Right lobe of liver (tissue), 6 donors: ENCODE results near the gene NECAB2. TPM values are rescaled to one million over a fixed set of nuclear protein-coding genes. Genes with fewer than 3 reads are reported as not detected.

ENCODE experiments used
- ATAC-seq, 4 donors: fragments of 200-7000 bp; cut with Tn5 transposase; one replicate each; pipeline ENCODE4 v1.9.1; 2020; ENCODE audit warnings: mild to moderate bottlenecking in 4 of 4, moderate library complexity in 4 of 4
- DNase-seq, 3 donors: peaks; one replicate each; pipeline ENCODE4 v3.0.0-alpha.2; 2020
- H3K27ac ChIP-seq, 3 donors: fragments of 200-600 bp; one replicate each; pipeline ENCODE4 v1.8.0; 2022
- H3K27me3 ChIP-seq, 2 donors: fragments of 200-600 bp; one replicate each; pipeline ENCODE4 v1.8.0; 2022
- H3K36me3 ChIP-seq, 4 donors: fragments of 200-600 bp; sonication (generic) in 1 of 4; one replicate each; pipeline versions ENCODE4 v1.5.1 to v1.8.0; 2017 to 2022; ENCODE audit warnings: control low read depth in 1 of 4
- H3K4me1 ChIP-seq, 4 donors: fragments of 200-600 bp; sonication (generic) in 1 of 4; one replicate each; pipeline versions ENCODE4 v1.5.1 to v1.8.0; 2017 to 2022; ENCODE audit warnings: control low read depth in 1 of 4
- H3K4me3 ChIP-seq, 3 donors: fragments of 200-600 bp; one replicate each; pipeline ENCODE4 v1.8.0; 2022
- H3K9me3 ChIP-seq, 4 donors: fragments of 200-600 bp; sonication (generic) in 1 of 4; one replicate each; pipeline versions ENCODE4 v1.5.1 to v1.8.0; 2017 to 2022; ENCODE audit warnings: control low read depth in 1 of 4
- CTCF ChIP-seq, 4 donors: fragments of 200-600 bp in 3 of 4; fragments of 450-650 bp in 1 of 4; IDR thresholded peaks; one replicate each; pipeline versions ENCODE4 v1.5.1 to v1.8.0; 2016 to 2022; ENCODE audit warnings: antibody characterized with exemption in 4 of 4, mild to moderate bottlenecking in 2 of 4
- POLR2A ChIP-seq: fragments of 450-650 bp; IDR thresholded peaks from one replicate; pipeline ENCODE4 v1.6.1; 2017; ENCODE audit warnings: antibody characterized with exemption, mild to moderate bottlenecking
- WGBS: methylation state at CpG from one replicate; pipeline ENCODE4 v1.1.6; 2018; ENCODE audit warnings: low coverage, low lambda C conversion rate; ENCODE audit not compliant: insufficient coverage; ENCODE audit errors: missing lambda C conversion rate; 5-methylcytosine and 5-hydroxymethylcytosine counted together
- intact Hi-C, 2 donors: fragments of 100-400 bp; cut with DNase I; formaldehyde crosslinking; loops; one replicate each; pipeline versions ENCODE4 v1.11.2 to v1.14.1; 2022
- total RNA-seq, 6 experiments: library from RNA; depleted of rRNA in 2 of 6; stranded (reverse); fragments of >200 nt in 2 of 6; fragmentation: NEBNext Ultra II Directional in 3 of 6; extraction: Animal tissue kit (Norgen Biotek cat#: 25700) in 3 of 6; gene quantifications; one replicate each; pipeline versions ENCODE4 v1.1.0 to v1.2.4, GENCODE V29; 2016 to 2023
- donor health status: DM: no; HTN: yes; CAD: no.
- donor health status: DM: no; HTN: no; CAD: no.
- donor health status: DM: no; HTN: no; CAD: no.
- donor health status: DM: no; HTN: yes; CAD: no.
- donor health status: DM: no; HTN: yes; CAD: no.

The NECAB2 gene
- total RNA-seq, 6 experiments from 2014 or later: 0.56 to 26.8 (median 7.1) TPM

GRCh38 chr16:83958137-83958845 lies 9.8 kb upstream of the NECAB2 start:
- DNase-seq: no peak
- Histone ChIP-seq H3K4me1 (peaks cover 0 to 19% (median 0%) of the 10 kb centered on the region in 4 donors), H3K9me3 (no peaks in the 10 kb centered on the region), H3K36me3 (peaks cover 0 to 78% (median 40%) of the 10 kb centered on the region in 4 donors), H3K4me3 (no peak overlapping the region), H3K27ac (no peak overlapping the region), H3K27me3 (no peaks in the 10 kb centered on the region)
- TF ChIP-seq POLR2A (no peak), CTCF (IDR thresholded peaks at IDR 0.05) (no peak)
- intact Hi-C loops: no loop called here
- 56% methylated on average over 7 of the region's 21 CpGs for WGBS
- ATAC-seq: no peak

- TF ChIP-seq CTCF (IDR thresholded peaks at IDR 0.05): no peak
- TF ChIP-seq POLR2A: no peak
- no peak for ATAC-seq
- H3K4me3 ChIP-seq: no peak overlapping the region
- 62% methylated on average over 12 of the region's 21 CpGs for WGBS
- H3K27ac ChIP-seq: no peak overlapping the region
- no peaks in the 10 kb centered on the region for H3K9me3 ChIP-seq
- H3K4me1 ChIP-seq: peaks cover 0 to 19% (median 0%) of the 10 kb centered on the region in 4 donors
- H3K36me3 ChIP-seq: peaks cover 0 to 85% (median 43%) of the 10 kb centered on the region in 4 donors
- no peaks in the 10 kb centered on the region for H3K27me3 ChIP-seq
- DNase-seq: no peak
- intact Hi-C loops: no loop called here
These were observed 9.0 kb upstream of the NECAB2 start for GRCh38 chr16:83958846-83959565.

DNA sequence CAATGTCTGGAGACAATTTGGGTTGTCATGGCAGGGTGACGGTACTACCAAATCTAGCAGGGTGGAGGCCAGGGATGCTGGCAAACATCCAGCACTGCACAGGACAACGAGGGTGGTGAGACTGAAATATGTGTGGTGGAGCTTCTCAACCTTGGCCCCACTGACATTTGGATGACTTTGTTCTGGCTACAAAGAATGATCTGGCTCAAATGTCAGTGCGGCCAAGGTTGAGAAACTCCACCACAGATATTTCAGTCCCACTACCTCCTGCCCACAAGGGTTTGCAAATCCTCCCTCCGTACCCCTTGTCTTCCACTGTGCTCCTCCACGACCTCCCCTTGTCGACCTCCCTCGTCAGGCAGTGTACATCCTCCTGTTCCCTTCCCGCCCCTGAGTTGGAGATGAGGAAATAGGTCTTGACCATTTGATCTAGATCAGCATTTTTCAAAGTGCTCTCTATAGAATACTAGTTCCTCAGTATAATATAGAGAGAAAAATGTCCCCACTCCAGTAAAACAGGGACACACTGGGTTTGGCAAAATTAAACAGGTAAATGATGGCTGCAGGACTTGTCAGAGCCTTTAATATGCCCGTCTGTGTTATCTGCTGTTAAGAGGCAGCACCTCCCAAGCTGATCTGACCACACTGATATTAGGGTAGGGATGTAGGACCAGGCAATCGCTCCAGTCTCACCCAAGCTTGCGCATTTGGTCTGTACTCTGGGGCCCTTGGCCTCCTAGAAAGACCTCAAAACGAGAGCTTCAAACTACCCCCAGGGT lies 8.2 kb upstream of the NECAB2 start:
- peaks cover 0 to 94% (median 47%) of the 10 kb centered on the region in 4 donors for H3K36me3 ChIP-seq
- no peak for DNase-seq
- TF ChIP-seq POLR2A (no peak), CTCF (IDR thresholded peaks at IDR 0.05) (no peak)
- no peaks in the 10 kb centered on the region for H3K9me3 ChIP-seq
- no peak overlapping the region for H3K27ac ChIP-seq
- intact Hi-C loops: loop anchor here in 1 of 2 donors (10.0 kb wide), 1 partner anchor 105 kb away; no protein-coding TSS in a partner anchor
- 52% methylated on average over 8 of the region's 12 CpGs for WGBS
- ATAC-seq: no peak
- H3K4me3 ChIP-seq: no peak overlapping the region
- peaks cover 0 to 19% (median 0%) of the 10 kb centered on the region in 4 donors for H3K4me1 ChIP-seq
- H3K27me3 ChIP-seq: no peaks in the 10 kb centered on the region

DNA sequence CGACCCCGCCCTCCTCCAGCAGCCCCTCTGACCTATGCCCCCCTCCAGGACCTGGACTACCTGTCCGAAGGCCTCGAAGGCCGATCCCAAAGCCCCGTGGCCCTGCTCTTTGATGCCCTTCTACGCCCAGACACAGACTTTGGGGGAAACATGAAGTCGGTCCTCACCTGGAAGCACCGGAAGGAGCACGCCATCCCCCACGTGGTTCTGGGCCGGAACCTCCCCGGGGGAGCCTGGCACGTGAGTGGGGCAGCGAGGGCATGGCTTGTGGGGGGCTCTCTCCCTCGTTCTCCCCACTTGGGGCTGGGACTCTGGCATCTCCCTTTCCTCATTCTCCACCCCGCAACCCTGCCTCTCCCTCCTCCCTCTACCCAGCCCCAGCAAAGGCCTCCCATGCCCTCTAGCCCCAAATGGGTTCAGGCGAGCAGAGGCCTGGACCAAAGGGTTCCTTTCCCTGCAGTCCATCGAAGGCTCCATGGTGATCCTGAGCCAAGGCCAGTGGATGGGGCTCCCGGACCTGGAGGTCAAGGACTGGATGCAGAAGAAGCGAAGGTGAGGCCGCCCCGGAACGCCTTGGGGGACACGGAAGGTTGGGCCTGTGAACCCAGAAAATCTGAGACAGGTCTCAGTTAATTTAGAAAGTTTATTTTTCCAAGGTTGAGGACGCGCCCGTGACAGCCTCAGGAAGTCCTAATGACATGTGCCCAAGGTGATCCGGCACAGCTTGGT lies 7.4 kb upstream of the NECAB2 start:
- DNase-seq: peak in 1 of 3 donors; percentile 45
- intact Hi-C loops: loop anchor here in 1 of 2 donors (10.0 kb wide), 1 partner anchor 104 kb away; no protein-coding TSS in a partner anchor
- WGBS: 87% methylated on average over 10 of the region's 29 CpGs
- TF ChIP-seq POLR2A (peak; percentile 10), CTCF (IDR thresholded peaks at IDR 0.05) (no peak)
- no peaks in the 10 kb centered on the region for H3K27me3 ChIP-seq
- H3K4me3 ChIP-seq: no peak overlapping the region
- peaks cover 0 to 14% (median 0%) of the 10 kb centered on the region in 4 donors for H3K4me1 ChIP-seq
- H3K36me3 ChIP-seq: peaks cover 0 to 98% (median 50%) of the 10 kb centered on the region in 4 donors
- no peak for ATAC-seq
- H3K9me3 ChIP-seq: no peaks in the 10 kb centered on the region
- H3K27ac ChIP-seq: no peak overlapping the region
